PC-9 (cell line): ENCODE results near the gene KLHL25.

Experiments used
- CTCF ChIP-seq: fragments of 200-600 bp; sonication (generic); conservative IDR thresholded peaks from 2 replicates; pipeline ENCODE4 v1.6.1; 2017; ENCODE audit warnings: mixed run types, antibody characterized with exemption, mild to moderate bottlenecking, moderate library complexity
- EZH2 ChIP-seq: fragments of 200-600 bp; sonication (generic); IDR thresholded peaks from 2 replicates; pipeline ENCODE4 v1.8.0; 2017; ENCODE audit warnings: antibody characterized with exemption, low read depth

GRCh38 chr15:85789496-85789875 lies 5.2 kb downstream of the KLHL25 start:
- no peak for TF ChIP-seq EZH2
- no peak for TF ChIP-seq CTCF
